ENCODE results near the gene CTNND1. TPM values are rescaled to one million over a fixed set of nuclear protein-coding genes. Genes with fewer than 3 reads are reported as not detected.

Gene CTNND1
- total and polyA plus RNA-seq, 9 of the 15 experiments (the other 6 are each of a cell fraction or from before 2014, with no cell fraction given): 11.1 to 74.0 (median 43.3) TPM

DNA sequence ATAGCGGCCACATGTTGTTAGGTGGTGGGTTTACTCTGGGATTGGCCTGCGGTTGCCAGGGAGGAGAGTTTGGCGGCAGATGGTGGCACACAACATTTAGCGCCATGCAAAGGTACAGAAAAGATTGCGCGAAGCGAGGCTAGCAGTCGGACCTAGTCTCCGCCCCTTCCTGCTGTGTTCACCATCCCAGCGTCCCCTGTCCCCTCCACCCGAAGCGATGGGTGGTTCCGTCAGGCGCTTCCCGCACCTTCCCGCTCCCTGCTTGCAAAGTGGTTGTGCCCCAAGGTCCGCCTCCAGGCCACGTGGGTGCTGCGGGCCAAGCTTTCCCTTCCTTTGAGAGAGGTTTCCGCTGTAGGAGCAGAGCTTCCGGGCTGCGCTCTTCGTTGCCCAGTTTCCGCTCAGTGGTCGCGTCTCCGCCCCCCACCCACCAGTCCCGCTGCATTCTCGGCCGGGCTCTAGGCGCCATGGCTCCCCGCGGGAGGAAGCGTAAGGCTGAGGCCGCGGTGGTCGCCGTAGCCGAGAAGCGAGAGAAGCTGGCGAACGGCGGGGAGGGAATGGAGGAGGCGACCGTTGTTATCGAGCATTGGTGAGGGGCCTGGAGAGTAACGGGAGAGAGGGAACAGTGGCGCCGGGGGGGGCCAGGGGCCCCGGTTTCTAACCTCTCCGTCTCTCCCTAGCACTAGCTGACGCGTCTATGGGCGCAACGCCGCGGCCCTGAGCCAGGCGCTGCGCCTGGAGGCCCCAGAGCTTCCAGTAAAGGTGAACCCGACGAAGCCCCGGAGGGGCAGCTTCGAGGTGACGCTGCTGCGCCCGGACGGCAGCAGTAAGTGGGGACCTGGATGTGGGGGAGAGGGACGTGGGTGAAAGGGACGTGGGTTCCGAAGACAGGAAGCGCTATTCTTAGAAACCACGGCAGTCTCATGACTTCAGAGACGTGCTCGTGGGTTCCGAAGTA, 20.2 kb upstream of the CTNND1 start, which contains the start of gene SELENOH (continued):
- no peak for TF ChIP-seq ZNF174 (CRISPR knock-in tag; IDR thresholded peaks at IDR 0.05)
- peak; percentile 66 for TF ChIP-seq ZNF121 (CRISPR knock-in tag; conservative IDR thresholded peaks at IDR 0.05)
- TF ChIP-seq GATAD2B (IDR thresholded peaks at IDR 0.05; ENCODE audit: borderline replicate concordance): peak; percentile 79
- no peak for TF ChIP-seq ZFP30 (CRISPR knock-in tag; IDR thresholded peaks at IDR 0.05; ENCODE audit: borderline replicate concordance)
- TF ChIP-seq CXXC5 (CRISPR knock-in tag; IDR thresholded peaks at IDR 0.05): peak; percentile 96
- TF ChIP-seq, protein P1, sequence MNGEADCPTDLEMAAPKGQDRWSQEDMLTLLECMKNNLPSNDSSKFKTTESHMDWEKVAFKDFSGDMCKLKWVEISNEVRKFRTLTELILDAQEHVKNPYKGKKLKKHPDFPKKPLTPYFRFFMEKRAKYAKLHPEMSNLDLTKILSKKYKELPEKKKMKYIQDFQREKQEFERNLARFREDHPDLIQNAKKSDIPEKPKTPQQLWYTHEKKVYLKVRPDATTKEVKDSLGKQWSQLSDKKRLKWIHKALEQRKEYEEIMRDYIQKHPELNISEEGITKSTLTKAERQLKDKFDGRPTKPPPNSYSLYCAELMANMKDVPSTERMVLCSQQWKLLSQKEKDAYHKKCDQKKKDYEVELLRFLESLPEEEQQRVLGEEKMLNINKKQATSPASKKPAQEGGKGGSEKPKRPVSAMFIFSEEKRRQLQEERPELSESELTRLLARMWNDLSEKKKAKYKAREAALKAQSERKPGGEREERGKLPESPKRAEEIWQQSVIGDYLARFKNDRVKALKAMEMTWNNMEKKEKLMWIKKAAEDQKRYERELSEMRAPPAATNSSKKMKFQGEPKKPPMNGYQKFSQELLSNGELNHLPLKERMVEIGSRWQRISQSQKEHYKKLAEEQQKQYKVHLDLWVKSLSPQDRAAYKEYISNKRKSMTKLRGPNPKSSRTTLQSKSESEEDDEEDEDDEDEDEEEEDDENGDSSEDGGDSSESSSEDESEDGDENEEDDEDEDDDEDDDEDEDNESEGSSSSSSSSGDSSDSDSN (IDR thresholded peaks at IDR 0.05; ENCODE audit: borderline replicate concordance in 1 of 2, low read depth in 2 of 2, low read length in 2 of 2): peak; percentile 89 to 97; a peak in 3 of 4 replicates
- TF ChIP-seq HDGF (IDR thresholded peaks at IDR 0.05): no peak
- TF ChIP-seq, protein P2, sequence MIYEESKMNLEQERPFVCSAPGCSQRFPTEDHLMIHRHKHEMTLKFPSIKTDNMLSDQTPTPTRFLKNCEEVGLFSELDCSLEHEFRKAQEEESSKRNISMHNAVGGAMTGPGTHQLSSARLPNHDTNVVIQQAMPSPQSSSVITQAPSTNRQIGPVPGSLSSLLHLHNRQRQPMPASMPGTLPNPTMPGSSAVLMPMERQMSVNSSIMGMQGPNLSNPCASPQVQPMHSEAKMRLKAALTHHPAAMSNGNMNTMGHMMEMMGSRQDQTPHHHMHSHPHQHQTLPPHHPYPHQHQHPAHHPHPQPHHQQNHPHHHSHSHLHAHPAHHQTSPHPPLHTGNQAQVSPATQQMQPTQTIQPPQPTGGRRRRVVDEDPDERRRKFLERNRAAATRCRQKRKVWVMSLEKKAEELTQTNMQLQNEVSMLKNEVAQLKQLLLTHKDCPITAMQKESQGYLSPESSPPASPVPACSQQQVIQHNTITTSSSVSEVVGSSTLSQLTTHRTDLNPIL (CRISPR knock-in tag; IDR thresholded peaks at IDR 0.05): no peak
- TF ChIP-seq, protein P3, sequence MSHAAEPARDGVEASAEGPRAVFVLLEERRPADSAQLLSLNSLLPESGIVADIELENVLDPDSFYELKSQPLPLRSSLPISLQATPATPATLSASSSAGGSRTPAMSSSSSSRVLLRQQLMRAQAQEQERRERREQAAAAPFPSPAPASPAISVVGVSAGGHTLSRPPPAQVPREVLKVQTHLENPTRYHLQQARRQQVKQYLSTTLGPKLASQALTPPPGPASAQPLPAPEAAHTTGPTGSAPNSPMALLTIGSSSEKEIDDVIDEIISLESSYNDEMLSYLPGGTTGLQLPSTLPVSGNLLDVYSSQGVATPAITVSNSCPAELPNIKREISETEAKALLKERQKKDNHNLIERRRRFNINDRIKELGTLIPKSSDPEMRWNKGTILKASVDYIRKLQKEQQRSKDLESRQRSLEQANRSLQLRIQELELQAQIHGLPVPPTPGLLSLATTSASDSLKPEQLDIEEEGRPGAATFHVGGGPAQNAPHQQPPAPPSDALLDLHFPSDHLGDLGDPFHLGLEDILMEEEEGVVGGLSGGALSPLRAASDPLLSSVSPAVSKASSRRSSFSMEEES (CRISPR knock-in tag; IDR thresholded peaks at IDR 0.05): peak; percentile 51
- TF ChIP-seq PML (IDR thresholded peaks at IDR 0.05; ENCODE audit: low read length): peak; percentile 68
- TF ChIP-seq CBX1 (IDR thresholded peaks at IDR 0.05; ENCODE audit: low read depth): no peak; the same call in none of the 2 replicates
- TF ChIP-seq, protein P4, sequence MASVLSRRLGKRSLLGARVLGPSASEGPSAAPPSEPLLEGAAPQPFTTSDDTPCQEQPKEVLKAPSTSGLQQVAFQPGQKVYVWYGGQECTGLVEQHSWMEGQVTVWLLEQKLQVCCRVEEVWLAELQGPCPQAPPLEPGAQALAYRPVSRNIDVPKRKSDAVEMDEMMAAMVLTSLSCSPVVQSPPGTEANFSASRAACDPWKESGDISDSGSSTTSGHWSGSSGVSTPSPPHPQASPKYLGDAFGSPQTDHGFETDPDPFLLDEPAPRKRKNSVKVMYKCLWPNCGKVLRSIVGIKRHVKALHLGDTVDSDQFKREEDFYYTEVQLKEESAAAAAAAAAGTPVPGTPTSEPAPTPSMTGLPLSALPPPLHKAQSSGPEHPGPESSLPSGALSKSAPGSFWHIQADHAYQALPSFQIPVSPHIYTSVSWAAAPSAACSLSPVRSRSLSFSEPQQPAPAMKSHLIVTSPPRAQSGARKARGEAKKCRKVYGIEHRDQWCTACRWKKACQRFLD (CRISPR knock-in tag; IDR thresholded peaks at IDR 0.05): peak; percentile 88
- peak; percentile 28; the same call in 1 of the 2 replicates for TF ChIP-seq ELF4 (CRISPR knock-in tag; IDR thresholded peaks at IDR 0.05)
- no peak for TF ChIP-seq ZNF282 (CRISPR knock-in tag; IDR thresholded peaks at IDR 0.05)
- TF ChIP-seq NR4A1 (CRISPR knock-in tag; IDR thresholded peaks at IDR 0.05): no peak; the same call in 1 of the 2 replicates
- TF ChIP-seq NR4A1 (tag; IDR thresholded peaks at IDR 0.05): peak; percentile 31; the same call in 1 of the 2 replicates

All from K562 (cell line).